Measurements from ENCODE around the gene HELZ.

- TF ChIP-seq, protein P1, sequence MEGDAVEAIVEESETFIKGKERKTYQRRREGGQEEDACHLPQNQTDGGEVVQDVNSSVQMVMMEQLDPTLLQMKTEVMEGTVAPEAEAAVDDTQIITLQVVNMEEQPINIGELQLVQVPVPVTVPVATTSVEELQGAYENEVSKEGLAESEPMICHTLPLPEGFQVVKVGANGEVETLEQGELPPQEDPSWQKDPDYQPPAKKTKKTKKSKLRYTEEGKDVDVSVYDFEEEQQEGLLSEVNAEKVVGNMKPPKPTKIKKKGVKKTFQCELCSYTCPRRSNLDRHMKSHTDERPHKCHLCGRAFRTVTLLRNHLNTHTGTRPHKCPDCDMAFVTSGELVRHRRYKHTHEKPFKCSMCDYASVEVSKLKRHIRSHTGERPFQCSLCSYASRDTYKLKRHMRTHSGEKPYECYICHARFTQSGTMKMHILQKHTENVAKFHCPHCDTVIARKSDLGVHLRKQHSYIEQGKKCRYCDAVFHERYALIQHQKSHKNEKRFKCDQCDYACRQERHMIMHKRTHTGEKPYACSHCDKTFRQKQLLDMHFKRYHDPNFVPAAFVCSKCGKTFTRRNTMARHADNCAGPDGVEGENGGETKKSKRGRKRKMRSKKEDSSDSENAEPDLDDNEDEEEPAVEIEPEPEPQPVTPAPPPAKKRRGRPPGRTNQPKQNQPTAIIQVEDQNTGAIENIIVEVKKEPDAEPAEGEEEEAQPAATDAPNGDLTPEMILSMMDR (IDR thresholded peaks at IDR 0.05) = no peak
- no peak for TF ChIP-seq EP300 (IDR thresholded peaks at IDR 0.05)
Measured at GRCh38 chr17:67058036-67058435, 187.0 kb downstream of the HELZ start.
